Embryonic facial prominence (tissue), 1 donor: ENCODE results near the gene SMOC2.

Experiments
- DNase-seq: peaks from one replicate; pipeline ENCODE4 v3.0.0-alpha.2; 2016; ENCODE audit errors: extremely low spot score

SMOC2 gene

DNA sequence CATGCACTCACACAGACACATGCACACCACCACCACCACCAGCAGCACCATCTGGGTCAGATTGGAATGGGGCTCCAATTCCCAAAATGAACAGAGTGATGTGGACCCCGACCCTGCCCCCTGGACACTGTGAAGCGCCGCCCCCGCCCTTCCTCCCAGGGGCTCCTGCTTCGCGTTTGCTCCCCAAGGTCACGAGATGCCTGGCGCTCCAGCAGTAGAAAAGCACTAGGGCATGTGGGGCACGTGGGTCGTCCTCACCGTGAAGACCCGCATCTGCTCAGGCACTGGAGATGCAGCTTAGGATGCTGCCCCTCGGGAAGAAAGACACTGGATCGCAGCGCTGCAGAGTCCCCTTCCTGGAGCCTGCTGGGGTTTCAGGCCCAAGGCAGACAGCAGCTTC lies 184.0 kb downstream of the SMOC2 start:
- DNase-seq = no peak

GRCh38 chr6:168625602-168626001 lies 184.6 kb downstream of the SMOC2 start:
- DNase-seq = no peak

DNA sequence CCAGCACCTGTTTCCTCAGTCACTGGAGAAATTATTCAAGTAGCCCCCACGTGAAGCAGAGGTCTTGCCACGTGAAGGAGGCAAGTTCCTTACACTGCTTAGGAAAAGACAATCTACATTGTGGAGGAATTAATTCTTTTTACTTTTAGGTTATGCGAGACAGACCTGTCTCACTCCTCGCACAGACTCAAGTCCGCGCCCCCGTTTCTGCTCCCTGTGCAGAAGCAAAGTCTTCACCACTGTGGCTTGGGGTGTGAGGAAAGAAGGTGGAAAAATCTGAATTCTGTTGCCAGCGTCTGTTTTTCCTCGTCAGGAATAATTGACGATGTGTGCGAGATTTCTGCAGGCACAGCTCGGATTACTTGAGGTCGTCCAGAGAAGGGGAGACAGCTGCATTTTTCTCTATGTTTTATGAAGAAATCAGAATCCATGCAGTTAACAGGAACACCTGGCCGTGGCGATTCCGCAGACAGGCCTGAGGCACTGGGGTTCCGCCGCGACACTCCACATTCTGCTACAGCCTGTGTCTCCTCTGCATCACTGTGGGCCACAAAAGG lies 185.1 kb downstream of the SMOC2 start:
- DNase-seq = no peak

GRCh38 chr6:168627506-168628175 lies 186.7 kb downstream of the SMOC2 start:
- DNase-seq = no peak

DNA sequence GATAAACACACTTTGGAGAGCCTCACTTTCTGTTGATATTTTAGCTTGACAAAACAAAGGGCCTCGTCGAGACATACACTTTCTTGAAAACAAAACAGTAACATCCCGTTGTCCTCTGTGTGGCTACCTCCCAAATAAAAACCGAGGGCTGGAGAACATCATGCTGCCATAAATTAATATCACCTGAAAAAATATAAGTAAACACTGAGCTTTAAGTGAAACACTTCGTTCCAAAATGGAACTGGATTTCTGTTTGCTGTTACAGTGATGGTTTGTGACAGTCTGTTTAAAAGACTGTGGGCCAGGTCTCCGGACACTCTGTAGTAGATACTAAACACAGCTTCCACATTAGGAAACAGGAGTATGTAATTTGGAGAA lies 187.2 kb downstream of the SMOC2 start:
- no peak for DNase-seq

DNA sequence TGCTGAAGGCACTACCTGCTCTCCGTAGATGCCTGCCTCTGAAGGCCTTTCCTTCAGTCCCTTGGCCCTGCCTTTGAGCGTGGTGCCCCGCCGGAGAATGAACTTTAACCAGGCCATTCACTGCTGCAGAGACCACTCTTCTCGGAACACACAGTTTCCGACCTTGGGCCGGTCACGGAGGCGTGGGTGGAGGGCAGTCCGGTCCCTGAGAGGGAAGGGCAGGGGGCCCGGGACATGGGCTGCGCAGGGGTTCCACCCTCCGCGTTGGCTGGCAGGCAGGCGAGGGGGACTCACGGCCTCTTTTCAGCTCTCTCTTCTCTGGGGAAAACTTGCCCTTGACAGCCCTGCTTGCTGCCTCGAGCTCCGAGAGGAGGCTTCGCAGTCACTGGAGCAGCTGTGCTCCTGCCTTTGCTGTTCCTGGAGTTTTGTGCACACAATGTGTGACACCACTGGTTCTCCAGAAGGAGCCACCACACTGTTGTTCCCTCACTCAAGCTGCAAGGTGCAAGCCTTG lies 187.8 kb downstream of the SMOC2 start:
- DNase-seq = no peak

- no peak for DNase-seq
These were observed 190.6 kb downstream of the SMOC2 start for GRCh38 chr6:168631564-168631963.

DNA sequence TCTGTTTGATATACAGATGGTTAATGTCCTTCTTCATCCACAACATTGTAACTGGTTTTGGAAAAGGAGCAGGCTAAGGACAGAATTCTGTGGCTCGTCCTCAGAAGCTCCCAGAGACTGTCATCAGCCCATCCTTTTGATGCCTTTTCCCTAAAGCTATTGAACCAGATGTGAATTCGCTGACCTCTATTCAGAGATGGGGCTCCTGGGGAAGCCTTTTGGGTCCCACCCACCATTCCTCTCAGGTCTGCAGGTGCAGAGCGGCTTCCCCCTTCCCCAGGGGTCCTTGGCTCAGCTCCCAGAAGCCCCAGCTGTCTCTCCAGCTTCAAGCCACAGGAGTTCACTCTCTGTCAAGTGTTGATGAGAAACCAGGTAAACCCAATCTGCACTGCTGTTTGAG lies 191.7 kb downstream of the SMOC2 start:
- DNase-seq = no peak

DNA sequence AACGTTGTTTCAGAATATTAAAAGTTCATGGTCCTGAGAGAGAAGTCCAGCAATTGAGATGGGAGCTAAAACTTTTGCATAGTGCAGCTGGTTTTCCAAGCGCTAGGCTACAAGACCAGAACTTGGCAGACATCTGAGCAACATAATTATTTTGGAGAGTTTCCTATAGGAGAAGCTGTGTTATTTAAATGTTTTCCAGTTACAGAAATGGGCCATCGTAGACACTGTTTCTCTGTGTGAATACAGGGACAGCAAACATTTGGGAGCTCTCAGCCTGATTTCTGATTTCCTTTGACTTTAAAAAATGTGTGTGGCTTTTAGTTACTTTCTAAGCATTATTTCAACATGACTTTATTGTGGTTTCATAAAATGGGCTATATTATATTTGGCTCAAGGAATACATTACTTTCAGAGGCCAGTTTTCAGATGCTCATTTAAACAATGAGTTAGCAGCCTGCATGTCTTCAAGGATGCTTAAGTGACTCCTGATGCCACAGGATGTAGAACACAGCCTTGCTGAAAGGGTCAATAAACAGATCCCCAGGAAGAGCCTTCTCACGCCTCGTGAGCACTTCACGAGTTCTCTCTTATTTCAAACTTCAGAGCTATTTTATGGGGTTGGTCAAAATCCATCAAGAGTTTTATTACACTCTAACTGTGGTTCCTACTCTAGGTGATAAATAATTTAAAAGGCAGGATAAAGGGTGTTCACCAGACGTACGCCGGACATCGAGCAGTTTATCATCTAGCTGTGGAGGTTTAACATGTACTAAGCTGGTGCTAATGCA lies 193.8 kb downstream of the SMOC2 start:
- DNase-seq = no peak

- no peak for DNase-seq
These were observed 195.4 kb downstream of the SMOC2 start for GRCh38 chr6:168636147-168637004.

- DNase-seq = no peak
These were observed 196.8 kb downstream of the SMOC2 start for GRCh38 chr6:168637834-168638233.

- DNase-seq = no peak
These were observed 197.7 kb downstream of the SMOC2 start for GRCh38 chr6:168638468-168639271.

- no peak for DNase-seq
These were observed 199.2 kb downstream of the SMOC2 start for GRCh38 chr6:168640181-168640580.

DNA sequence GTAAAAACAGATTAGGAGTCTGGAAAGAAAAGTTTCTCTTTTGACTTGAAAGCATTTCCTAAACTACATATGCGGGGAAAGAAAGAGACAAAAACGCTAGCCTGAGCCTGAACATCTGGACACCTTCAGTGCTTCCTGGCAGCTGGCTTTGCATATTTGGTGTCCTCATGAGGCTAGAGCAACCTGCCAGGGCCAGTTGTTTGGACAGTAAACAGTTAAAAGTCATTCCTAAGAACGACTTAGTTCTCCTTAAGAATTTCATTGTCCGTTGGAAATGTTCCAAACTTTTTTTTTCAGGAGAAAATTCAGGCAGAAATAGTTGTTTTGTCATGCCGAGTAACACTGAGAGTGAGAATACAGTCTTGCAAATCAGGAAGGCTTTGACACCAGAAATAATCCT lies 199.8 kb downstream of the SMOC2 start:
- DNase-seq = no peak

DNA sequence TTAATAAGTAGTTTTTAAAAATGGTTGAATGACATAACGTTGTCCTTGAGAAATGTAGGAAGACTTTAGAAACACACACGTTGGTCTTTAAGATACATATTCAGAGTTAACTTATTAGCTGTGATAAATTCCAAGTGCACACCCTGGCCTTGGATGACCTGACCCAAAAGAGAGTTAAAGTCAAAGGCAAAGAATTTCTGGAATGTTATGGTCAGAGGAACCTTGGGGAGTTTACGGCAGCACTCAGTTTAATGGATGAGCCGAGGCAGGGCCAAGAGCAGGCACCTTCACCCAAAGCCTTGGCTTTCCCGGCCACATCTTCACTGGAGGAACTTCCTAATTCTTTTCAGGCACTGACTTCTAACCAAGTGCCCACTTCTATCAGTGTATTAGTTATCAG lies 200.5 kb downstream of the SMOC2 start:
- no peak for DNase-seq

DNA sequence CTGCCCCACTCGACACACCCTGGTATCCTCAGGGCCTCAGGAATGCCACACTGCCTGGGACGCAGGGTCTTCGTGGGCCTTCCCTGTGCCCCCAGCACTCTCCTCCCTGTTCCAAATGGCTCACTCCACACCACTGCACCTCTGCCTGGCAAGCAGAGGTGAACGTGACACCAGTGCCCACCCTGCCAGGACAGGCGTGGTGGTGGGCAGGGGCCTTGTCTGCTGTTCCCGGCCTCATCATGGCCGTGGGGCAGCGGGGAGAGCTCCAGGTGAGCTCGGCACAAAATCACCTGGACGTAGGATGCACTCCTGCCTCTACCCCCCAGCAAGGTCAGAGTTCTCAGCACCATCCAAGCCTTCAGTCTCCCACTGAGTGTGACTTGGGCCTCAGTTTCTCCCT lies 202.4 kb downstream of the SMOC2 start:
- DNase-seq = no peak

DNA sequence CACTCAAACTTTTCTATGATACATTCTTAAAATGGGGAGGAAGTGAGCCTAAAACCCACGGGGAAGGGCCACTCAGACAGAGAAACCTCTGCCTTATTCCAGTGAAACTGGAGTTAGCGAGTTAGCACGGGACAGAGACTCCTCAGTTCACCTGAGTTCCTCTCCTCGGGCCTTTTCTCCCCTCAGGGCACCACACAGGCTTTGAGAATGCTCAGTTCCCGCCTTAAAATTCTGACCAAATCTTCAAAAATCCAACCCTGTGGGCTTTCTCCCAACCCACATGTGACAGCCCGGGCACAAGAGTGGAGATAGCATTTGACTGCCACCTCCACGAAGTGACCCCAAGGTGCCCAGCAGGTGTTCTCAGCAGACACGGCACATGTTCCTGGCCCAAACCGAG lies 204.3 kb downstream of the SMOC2 start:
- DNase-seq = no peak

GRCh38 chr6:168647271-168647670 lies 206.3 kb downstream of the SMOC2 start:
- no peak for DNase-seq

DNA sequence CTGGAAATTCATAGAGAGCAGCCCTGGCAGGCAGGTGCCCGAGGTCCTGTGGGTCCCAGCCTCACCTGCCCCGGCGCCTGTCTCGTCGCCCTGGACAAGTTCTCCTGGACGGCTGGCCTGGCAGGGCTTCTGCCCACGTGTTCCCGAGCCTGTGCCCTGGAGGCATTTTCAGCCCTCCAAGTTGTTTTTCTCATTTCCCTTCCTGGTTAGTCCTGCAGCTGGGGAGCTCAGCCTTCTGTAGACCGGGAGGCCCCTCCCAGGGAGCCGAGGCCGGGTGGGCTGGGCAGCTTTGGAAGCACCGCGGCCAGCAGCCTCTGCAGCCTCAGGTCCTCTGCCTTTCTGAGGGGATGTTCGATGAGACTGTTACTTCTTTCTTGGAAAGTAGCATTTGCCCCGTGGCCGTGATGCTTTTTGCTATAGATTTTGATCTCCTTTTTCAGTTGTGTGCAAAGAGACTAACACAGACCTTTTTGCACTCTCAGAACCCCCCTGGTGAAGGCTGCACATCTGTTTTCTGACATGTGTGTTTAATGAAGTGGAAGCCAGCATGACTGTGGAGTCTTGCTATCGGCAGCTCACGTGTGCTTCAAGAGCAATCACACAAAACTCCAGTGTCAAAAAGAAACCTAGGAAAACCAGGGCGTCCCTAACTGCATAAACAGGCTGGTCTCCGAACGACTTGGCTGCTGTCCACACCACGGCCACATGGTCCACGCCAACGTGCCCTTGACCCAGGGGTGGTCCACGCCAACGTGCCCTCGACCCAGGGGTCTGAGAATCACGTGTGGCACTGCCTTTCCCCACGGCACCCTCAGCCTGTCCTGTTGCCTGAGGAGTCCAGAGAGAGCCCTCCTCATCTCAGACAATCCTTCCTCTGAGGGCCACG lies 207.5 kb downstream of the SMOC2 start:
- no peak for DNase-seq

DNA sequence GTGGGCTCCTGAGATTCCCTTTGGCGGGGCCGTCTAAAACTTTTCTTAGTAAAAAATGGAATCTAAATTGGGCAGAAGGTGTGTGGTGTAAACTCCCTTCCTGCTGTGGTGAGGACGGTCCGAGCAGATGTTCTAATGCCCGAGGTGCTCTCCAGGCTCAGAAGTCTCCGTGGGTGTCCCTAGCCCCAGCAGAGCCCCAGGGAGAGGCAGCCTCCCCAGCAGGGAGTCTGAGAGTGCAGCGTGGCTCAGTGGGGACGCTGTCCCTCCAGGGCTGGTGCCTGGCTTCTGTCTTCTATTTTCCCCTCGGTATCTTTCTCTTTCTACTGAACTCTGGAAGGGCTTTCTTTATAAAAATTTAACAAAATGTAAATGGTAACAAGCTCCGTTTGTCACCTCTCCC lies 208.2 kb downstream of the SMOC2 start:
- no peak for DNase-seq
